Activated CD4-positive, alpha-beta T cell treated with anti-CD3 and anti-CD28 coated beads for 4 hours (primary cell): Measurements from ENCODE around the gene LRFN4.

Source experiments
- DNase-seq, 2 donors: peaks; one replicate each; pipeline ENCODE4 v3.0.0-alpha.2; 2020

The LRFN4 gene

GRCh38 chr11:66874232-66874631 is 17.4 kb downstream of the LRFN4 start:
- no peak for DNase-seq

- DNase-seq: no peak
Measured at GRCh38 chr11:66875378-66875777, 18.5 kb downstream of the LRFN4 start.

DNA sequence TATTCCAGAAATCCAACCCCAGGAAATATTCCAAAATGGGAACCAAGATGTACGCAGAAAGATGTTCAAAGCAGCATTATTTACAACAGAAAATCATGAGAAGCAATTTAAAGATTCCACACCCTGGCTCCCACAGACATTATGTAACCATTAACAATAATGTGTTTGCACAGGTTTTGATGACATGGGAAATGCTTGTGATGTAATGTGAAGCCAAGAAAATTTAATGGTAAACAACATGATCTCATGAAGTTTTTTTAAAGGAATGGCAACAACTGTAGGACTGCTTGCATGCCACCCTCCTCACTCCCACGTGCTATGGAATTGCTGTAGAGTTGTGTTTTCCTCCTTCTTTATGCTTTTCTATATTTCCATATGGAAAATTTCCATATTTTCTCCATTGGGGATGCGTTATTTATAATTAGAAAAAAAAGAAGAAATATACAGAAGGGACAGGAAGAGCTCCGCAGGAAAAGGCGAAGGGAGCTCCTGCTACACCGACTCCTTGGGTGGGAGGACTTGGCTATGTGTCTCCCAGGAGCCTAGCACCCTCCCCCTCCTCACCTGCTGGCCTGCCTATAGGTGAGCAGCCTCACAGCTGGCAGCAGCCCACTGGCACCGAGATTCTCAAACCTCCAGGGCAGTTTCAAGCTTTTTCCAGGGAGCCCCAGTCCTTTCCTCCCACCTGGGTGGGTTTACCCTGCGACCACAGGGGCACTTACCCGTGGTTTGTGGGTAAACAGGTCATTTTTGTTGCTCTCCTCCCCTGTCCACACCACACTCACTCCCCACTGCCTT is 20.9 kb downstream of the LRFN4 start:
- DNase-seq: no peak

DNA sequence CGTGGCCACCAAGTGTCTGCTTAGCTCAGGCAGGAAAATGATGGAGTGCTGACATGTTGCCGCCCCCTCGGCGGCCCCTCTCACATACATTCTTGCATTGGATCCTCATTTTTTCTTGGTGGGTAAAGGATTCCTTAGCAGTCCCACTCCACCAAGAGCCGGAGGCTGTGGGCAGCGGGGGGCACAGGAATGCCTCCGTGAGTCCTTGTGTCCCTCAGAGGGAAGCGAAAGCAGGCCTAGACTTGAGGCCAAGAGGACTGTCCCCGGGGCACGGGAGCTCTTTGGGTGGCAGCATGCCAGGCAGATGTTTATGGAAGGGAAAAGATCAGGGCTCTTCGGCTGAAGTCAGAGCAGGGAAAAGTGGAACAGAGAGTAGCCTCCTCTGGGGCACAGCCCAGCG is 21.6 kb downstream of the LRFN4 start:
- DNase-seq: no peak

DNA sequence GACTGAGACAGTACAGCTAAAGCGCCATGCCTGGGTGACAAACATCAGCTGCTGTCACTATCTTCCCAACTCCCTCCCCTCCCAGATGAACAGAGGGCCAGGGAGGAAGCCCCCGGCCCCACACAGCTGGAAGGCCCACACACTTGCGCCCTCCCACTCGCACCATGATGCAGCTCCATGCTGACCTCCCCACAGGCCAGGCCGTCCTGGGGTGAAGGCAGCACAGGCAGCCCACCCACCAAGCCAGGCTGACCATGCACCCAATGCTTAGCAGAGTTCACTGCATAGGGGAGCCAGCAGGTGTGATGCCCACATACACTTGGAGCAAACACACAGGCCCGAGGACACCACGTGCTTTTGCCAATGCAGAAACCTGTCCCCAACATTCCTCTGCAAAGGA is 22.1 kb downstream of the LRFN4 start:
- DNase-seq: no peak

DNA sequence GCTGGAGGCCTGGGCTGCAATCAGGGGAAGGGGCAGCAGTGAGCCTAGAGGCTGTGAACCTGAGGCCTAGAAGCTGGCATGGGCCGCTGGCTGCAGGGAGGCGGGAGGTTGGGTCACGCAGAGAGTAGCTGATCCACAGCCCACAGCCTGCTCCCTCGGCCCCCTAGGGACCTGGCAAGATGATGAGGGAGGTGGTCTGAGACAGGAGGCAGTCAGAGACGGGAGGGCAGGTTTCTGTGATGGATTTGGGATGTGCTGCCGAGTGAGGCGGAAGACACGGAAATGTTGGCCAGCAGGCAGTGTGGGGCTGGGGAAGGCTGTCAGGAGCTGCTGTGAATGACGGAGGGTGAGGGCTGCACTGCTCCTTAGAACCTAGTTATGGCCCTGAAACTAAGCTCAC is 22.7 kb downstream of the LRFN4 start:
- no peak for DNase-seq

DNA sequence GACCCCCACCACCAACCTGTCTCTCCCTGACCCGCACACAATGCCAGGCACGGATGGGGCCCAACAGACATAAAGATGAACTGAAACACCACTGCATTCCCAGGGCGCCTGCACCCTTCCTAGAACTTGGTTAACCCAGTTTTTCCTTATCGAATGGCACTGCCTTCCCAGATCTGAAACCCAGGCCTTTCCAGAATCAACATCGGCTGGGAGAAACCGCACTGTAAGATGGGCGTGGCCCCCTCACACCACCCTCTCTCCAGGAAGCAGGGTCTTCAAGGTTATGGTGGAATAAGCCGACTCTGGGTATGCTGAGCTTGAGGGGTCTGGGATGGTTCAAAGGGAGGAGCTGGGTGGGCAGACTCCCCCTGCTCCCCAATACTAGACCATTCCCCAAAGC is 23.1 kb downstream of the LRFN4 start:
- no peak for DNase-seq

- no peak for DNase-seq
Measured at GRCh38 chr11:66880496-66881450, 23.9 kb downstream of the LRFN4 start.

GRCh38 chr11:66881451-66881835 is 24.6 kb downstream of the LRFN4 start:
- DNase-seq: no peak

DNA sequence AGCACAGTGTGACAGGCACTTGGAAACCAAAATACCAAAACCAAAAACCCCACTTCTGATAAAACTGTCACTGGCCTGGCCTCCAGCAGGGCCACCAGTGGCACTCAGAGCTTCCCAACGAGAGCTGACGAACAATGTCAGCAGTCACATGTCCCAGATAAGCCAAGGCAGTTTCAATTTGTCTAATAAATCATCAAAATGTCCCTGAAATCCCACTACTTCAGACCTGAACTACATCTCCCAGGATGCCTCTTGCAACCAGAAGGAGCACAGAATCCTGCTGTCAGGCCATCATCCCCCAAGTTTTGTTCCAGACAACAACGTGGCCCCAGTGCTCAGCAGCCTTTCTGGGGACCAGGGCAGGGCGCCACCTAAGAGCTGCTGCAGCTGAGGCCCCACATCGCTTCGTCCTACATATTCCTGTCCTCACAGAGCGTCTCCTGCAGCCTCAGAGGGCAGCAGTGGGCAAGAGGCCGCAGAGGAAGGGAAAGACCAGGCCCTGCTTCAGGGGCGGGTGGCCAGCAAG is 25.1 kb downstream of the LRFN4 start:
- no peak for DNase-seq

DNA sequence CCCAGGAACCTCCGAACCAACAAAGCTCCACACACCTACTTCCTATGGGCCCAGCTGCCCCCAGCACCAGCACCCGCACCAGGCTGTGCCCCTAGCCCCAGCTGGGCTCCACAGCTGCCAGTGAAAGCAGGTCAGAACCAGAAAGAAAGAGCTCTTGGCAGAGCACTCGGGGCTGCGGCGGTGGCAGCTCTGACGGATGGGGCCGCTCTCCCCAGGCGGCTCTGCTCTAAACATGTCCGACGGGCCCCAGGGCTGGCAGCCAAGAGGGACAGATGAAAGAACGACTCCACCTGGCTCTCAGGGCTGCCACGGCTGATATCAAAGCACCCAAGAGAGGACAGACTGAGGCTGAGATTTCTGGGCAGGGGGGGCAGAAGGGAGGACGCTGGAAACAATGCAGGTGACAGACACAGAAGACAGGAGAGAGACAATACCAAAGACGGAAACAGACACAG is 25.7 kb downstream of the LRFN4 start:
- no peak for DNase-seq

DNA sequence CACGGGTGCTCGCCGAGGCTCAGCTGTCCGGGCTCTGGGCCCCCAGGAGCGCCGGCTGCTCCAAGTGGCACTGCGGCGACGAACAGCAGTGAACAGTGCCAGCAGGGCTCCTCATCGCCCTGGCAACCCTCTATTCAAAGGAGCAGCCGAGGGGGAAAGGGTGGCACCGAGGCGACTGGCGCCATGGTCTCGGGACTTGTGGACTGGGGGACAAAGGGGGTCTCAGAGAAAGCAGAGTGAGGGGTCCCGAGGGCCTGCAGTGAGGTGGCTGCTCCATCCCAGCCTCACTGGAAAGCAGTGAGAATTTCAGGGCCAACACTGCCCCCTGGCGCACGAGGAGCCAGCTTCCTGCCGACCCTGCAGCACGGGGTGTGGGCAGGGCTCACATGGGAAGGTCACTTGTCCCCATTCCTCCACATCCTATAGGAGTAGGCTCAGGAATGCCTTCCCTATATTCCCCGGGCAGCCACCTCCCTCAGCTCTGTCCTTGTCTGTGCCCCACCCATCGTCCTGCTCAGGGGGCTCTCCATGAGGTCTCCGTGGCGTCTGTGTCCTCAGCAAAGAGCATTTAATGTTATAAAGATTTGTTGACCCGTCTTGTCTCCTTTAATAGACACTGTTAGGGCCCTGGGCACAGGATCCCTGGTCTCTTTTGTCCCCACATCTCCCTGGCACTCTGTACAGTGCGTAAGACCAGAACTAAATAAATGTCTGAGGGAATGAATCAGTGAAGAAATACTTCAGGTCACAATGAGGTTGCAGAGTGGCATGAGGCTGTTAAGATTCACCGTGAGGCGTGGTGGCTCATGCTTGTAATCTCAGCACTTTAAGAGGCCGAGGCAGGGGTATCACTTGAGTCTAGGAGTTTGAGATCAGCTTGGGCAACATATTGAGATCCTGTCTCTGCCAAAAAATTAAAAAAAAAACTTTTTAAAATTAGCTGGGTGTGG is 26.4 kb downstream of the LRFN4 start:
- DNase-seq: peak; percentile 49 to 58

DNA sequence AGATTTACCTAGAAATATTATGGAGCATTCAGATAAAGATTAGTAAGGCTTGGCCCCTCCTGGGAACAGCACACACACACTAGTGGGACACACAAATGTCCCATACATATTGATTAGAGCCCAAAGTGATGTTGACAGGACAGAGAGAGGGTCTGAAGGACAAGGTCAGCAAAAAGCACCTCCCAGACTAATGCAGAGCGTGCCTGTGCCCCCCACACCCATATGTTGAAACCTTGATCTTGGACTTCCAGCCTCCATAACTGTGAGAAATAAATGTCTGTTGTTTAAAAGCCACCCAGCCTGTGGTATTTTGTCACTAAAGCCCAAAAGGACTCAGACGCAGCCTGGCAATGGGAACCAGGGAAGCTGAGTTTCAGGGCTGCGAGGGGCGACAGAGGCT is 27.6 kb downstream of the LRFN4 start:
- DNase-seq: no peak

GRCh38 chr11:66885469-66885868 is 28.6 kb downstream of the LRFN4 start:
- no peak for DNase-seq

DNA sequence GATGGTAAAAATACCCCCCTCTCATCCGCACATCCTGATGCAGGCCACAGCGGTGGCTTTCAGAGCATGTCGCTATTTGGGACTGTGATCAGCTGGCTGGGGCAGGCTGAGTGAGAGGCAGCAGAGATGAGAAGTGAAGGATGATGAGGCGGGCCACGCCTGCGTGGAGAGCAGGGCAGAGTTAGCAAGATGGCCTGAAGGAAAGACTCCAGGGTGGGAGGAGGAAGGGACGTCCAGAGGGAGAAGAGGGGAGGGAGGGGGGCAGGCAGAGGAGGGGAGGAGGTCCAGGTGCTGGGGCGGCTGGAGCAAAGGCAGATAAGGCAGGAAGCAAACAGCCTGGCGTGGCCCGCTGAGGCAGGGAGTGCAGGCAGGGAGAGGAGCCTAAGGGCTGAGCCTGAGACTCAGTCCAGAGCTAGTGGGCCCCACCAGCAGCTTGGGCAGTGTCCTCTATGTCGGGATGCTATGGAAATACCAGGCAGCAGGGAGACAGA is 29.1 kb downstream of the LRFN4 start:
- DNase-seq: no peak

DNA sequence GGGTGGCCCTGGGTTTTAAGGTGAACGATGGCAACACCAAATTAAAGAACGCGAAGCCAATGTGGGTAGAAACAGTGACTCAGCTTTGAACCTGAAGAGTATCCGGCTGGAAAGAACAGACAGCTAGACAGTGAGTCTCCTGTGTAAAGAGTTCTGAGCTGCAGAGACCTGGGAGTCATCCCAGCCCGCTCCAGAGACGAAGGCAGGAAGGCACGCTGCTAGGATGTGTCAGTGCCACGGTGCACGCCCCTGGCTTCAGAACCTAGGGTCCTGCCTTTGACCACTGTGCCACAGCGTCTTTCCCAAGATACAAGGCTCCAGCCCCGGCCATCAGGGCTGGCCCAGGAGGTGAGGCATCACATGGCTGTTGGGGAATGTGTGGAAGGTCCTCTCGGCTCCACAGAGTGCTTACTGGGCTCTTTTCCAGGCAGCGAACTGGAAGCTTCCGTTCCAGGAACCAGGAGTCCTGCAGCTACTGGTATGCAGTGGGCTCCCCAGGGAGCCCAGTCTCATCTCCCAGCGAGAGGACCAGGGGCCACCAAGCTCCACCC is 29.9 kb downstream of the LRFN4 start:
- no peak for DNase-seq

GRCh38 chr11:66887526-66887925 is 30.7 kb downstream of the LRFN4 start:
- no peak for DNase-seq

DNA sequence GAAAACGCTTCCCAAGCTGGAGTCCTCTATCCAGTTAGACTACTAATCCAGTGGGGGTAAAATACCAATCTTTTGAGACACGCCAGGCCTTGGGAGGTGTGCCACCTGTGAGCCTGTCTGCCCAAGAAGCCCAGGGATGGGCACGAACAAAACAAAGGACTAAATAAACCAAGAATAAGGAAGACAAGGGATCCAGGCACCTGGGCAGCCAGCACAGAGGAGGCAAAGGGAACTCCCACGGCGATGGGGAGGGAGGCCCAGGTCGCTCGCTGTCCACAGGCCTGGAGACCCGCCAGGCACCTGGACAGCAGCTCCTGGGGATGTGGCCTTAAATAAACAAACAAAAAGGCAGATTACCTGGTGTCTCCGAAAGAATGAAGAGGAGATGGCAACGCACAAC is 31.4 kb downstream of the LRFN4 start:
- no peak for DNase-seq

DNA sequence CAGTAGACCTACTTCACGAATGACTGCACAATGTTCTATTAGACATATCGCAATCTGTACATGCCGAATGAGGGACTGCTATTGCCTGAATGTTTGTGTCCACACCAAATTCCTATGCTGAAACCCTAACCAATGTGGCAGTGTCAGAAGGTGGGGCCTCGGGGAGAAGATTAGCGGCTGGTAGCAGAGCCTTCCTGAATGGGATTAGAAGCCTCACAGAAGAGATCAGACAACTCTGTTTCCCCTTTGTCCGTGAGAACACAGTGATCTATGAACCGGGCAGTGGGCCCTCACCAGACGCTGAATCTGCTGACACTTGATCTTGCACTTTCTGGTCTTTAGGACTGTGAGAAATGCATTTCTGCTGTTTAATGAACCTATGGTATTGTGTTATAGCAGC is 33.1 kb downstream of the LRFN4 start:
- no peak for DNase-seq

DNA sequence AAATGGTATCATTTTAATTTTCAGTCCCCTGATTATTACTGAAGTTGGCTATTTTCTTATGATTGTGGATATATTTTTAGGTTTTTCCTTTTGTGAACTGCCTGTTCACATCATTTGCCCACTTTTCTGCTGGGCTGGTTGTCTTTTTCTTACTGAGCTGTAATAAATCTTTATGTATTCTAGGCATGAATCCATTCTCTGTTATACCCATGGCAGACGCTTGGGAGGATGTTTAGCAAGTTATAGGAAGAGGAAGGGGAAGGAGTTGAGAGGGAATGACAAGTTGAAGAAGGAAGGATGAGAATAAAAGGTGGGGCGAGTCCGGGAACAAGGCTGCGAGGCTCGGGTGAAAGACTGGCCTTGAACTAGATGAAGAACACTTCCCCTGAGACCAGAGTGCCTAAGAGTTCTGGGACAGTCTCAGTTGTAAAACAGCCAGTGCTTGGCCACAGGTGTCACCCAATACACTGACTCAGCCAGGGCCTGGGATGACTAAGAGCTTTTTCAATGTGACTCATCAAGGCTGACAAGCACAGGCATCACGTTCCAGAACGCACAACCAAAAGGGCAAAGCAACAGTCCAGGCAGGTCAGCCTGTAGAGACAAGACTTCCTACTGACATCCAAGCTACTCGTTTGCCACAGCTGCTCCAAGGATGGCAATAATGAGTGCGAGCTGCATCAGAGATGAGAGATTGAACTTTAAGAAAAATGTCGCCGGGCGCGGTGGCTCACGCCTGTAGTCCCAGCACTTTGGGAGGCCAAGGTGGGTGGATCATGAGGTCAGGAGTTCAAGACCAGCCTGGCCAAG is 35.2 kb downstream of the LRFN4 start:
- peak; percentile 24 to 30 for DNase-seq

DNA sequence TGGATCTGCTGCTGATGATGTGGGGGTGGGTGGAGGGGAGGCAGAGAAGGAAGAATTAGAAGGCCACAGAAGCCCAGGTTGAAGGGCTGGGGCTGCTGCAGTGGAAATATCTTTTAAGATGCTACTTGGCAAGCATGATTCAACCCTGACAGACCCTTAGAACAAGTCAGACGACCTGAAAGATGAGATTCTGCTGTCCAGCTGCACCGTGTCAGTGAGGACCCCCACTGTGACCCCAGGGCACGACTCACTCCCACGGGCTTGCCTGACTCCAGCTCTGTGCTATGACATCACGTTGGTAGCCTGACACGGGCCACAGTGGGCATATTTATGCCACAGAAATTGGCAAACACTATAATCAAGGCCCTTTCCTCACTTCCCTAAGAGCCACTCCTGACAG is 36.0 kb downstream of the LRFN4 start:
- DNase-seq: no peak
